NCI-H774 (cell line): Measurements from ENCODE around the gene S100A7A.
"Not testable (repeated sequence)": the region's sequence is repeated elsewhere in the genome, so short reads cannot be mapped to it uniquely, and the experiment has no call there.

Experiments used
- DNase-seq: peaks from one replicate; lab custom pipeline; 2025; lab: John Stamatoyannopoulos, UW

Gene S100A7A

GRCh38 chr1:153395776-153396175, 20.5 kb upstream of the S100A7A start:
- no peak for DNase-seq

GRCh38 chr1:153396461-153396860, 19.9 kb upstream of the S100A7A start:
- no peak for DNase-seq

GRCh38 chr1:153397051-153397923, 19.0 kb upstream of the S100A7A start:
- DNase-seq: no peak

GRCh38 chr1:153397924-153398651, 18.2 kb upstream of the S100A7A start:
- no peak for DNase-seq

- DNase-seq: no peak
Observed at GRCh38 chr1:153399401-153400055, 16.8 kb upstream of the S100A7A start.

- DNase-seq: no peak
Observed at GRCh38 chr1:153400244-153400643, 16.1 kb upstream of the S100A7A start.

GRCh38 chr1:153401461-153401860, 14.9 kb upstream of the S100A7A start:
- no peak for DNase-seq

GRCh38 chr1:153402226-153402625, 14.1 kb upstream of the S100A7A start:
- no peak for DNase-seq

- DNase-seq: no peak
Observed at GRCh38 chr1:153403421-153404085, 12.8 kb upstream of the S100A7A start.

GRCh38 chr1:153404086-153404635, 12.2 kb upstream of the S100A7A start:
- DNase-seq: no peak

GRCh38 chr1:153404768-153405167, 11.6 kb upstream of the S100A7A start:
- no peak for DNase-seq

- not testable (repeated sequence) for DNase-seq
Observed at GRCh38 chr1:153405825-153406599, 10.3 kb upstream of the S100A7A start.

GRCh38 chr1:153407274-153407673, 9.0 kb upstream of the S100A7A start:
- not testable (repeated sequence) for DNase-seq

GRCh38 chr1:153413961-153414360, 2.4 kb upstream of the S100A7A start:
- not testable (repeated sequence) for DNase-seq

GRCh38 chr1:153417136-153417888, 992 bp downstream of the S100A7A start:
- DNase-seq: no peak

GRCh38 chr1:153418758-153419435, 2.6 kb downstream of the S100A7A start:
- not testable (repeated sequence) for DNase-seq

GRCh38 chr1:153419436-153419793, 3.1 kb downstream of the S100A7A start:
- not testable (repeated sequence) for DNase-seq

- DNase-seq: no peak
Observed at GRCh38 chr1:153420306-153420705, 4.0 kb downstream of the S100A7A start.

- DNase-seq: no peak
Observed at GRCh38 chr1:153422450-153423068, 6.2 kb downstream of the S100A7A start.
